ENCODE data around the gene HM13.

DNA sequence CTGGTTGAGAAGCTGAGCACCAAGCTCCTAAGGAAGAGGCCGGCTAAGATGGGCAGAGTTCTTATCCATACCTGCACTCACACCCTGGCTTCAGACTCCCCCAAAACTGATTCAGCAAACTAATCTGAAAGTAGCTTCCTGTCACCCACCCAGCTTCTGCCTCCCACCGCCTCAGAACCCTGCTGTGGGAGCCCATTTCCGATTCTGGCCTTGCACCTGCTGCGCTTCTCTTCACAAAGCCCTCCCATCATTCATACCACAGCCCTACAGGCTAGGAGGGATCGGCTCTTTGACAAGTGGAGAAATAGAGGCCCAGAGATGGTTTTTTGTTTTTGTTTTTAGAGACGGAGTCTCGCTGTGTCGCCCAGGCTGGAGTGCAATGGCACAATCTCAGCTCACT is 28.7 kb downstream of the HM13 start:
- TF ChIP-seq POLR2A (IDR thresholded peaks at IDR 0.05) (no peak), EP300 (IDR thresholded peaks at IDR 0.05; ENCODE audit: low read depth) (no peak), POLR2AphosphoS5 (IDR thresholded peaks at IDR 0.05) (no peak)
- TF ChIP-seq, protein P1, sequence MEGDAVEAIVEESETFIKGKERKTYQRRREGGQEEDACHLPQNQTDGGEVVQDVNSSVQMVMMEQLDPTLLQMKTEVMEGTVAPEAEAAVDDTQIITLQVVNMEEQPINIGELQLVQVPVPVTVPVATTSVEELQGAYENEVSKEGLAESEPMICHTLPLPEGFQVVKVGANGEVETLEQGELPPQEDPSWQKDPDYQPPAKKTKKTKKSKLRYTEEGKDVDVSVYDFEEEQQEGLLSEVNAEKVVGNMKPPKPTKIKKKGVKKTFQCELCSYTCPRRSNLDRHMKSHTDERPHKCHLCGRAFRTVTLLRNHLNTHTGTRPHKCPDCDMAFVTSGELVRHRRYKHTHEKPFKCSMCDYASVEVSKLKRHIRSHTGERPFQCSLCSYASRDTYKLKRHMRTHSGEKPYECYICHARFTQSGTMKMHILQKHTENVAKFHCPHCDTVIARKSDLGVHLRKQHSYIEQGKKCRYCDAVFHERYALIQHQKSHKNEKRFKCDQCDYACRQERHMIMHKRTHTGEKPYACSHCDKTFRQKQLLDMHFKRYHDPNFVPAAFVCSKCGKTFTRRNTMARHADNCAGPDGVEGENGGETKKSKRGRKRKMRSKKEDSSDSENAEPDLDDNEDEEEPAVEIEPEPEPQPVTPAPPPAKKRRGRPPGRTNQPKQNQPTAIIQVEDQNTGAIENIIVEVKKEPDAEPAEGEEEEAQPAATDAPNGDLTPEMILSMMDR (IDR thresholded peaks at IDR 0.05), result no peak

Data from transverse colon (tissue), 4 donors.